GM23338 (cell line): Measurements from ENCODE around the gene RUSC1. TPM values are rescaled to one million over a fixed set of nuclear protein-coding genes. Genes with fewer than 3 reads are reported as not detected.

ENCODE experiments used
- ATAC-seq: fragments of 200-7000 bp; cut with Tn5 transposase; 3 replicates; pipeline ENCODE4 v1.9.1; 2020
- DNase-seq: peaks from one replicate; pipeline ENCODE4 v3.0.0-alpha.2; 2015; ENCODE audit warnings: low spot score
- H2AFZ ChIP-seq: fragments of 200-600 bp; sonication (generic); 2 replicates; pipeline ENCODE4 v1.8.0; 2016; ENCODE audit warnings: antibody characterized with exemption, mild to moderate bottlenecking, moderate library complexity
- H3F3A ChIP-seq: fragments of 200-600 bp; sonication (generic); replicated peaks from 2 replicates; pipeline ENCODE4 v1.8.0; 2017; ENCODE audit warnings: antibody characterized with exemption, mixed run types, low read depth
- H3K27ac ChIP-seq: fragments of 200-600 bp; sonication (generic); 2 replicates; pipeline ENCODE4 v1.6.1; 2016; ENCODE audit warnings: low read depth
- H3K27me3 ChIP-seq: fragments of 200-600 bp; sonication (generic); 2 replicates; pipeline ENCODE4 v1.8.0; 2016; ENCODE audit warnings: mild to moderate bottlenecking, mixed run types, moderate library complexity; ENCODE audit not compliant: insufficient read depth
- H3K36me3 ChIP-seq: fragments of 200-600 bp; sonication (generic); 2 replicates; pipeline ENCODE4 v1.8.0; 2016; ENCODE audit warnings: mild to moderate bottlenecking; ENCODE audit not compliant: insufficient read depth
- H3K4me1 ChIP-seq: fragments of 200-600 bp; sonication (generic); 2 replicates; pipeline ENCODE4 v1.8.0; 2016; ENCODE audit warnings: mild to moderate bottlenecking, moderate library complexity; ENCODE audit not compliant: insufficient read depth
- H3K4me2 ChIP-seq: fragments of 200-600 bp; sonication (generic); 2 replicates; pipeline ENCODE4 v1.7.1; 2017; ENCODE audit warnings: mixed run types
- H3K4me3 ChIP-seq: fragments of 200-600 bp; sonication (generic); 2 replicates; pipeline ENCODE4 v1.6.1; 2016; ENCODE audit warnings: mixed run types
- H3K79me2 ChIP-seq: fragments of 200-600 bp; sonication (generic); replicated peaks from 2 replicates; pipeline ENCODE4 v1.8.0; 2017; ENCODE audit warnings: mild to moderate bottlenecking; ENCODE audit not compliant: insufficient read depth
- H3K9me2 ChIP-seq: fragments of 200-600 bp; sonication (generic); 2 replicates; pipeline ENCODE4 v1.8.0; 2017; ENCODE audit not compliant: insufficient read depth
- H4K20me1 ChIP-seq: fragments of 200-600 bp; sonication (generic); replicated peaks from 2 replicates; pipeline ENCODE4 v1.8.0; 2017; ENCODE audit warnings: mild to moderate bottlenecking; ENCODE audit not compliant: insufficient read depth
- H3K27ac Mint-ChIP-seq: 2 replicates; pipeline ENCODE4 v1.8.0; 2020; ENCODE audit warnings: inconsistent platforms, mild to moderate bottlenecking, moderate library complexity, mixed read lengths
- H3K27me3 Mint-ChIP-seq: 3 replicates; pipeline ENCODE4 v1.8.0; 2022; ENCODE audit warnings: low read depth, mild to moderate bottlenecking, moderate library complexity, mixed read lengths, inconsistent platforms; ENCODE audit not compliant: insufficient read depth, poor library complexity
- H3K36me3 Mint-ChIP-seq: 3 replicates; pipeline ENCODE4 v1.8.0; 2021; ENCODE audit warnings: low read depth, mild to moderate bottlenecking, inconsistent platforms, moderate library complexity, mixed read lengths
- H3K4me1 Mint-ChIP-seq: 3 replicates; pipeline ENCODE4 v1.8.0; 2020; ENCODE audit warnings: mild to moderate bottlenecking, inconsistent platforms, mixed read lengths
- H3K4me3 Mint-ChIP-seq: 3 replicates; pipeline ENCODE4 v1.8.0; 2021; ENCODE audit warnings: moderate library complexity, mild to moderate bottlenecking, inconsistent platforms, mixed read lengths
- H3K9me3 Mint-ChIP-seq: 3 replicates; pipeline ENCODE4 v1.8.0; 2020; ENCODE audit warnings: moderate library complexity, mild to moderate bottlenecking, inconsistent platforms, mixed read lengths
- CREB1 ChIP-seq: fragments of 250-450 bp; sonication (Bioruptor Pico); IDR thresholded peaks from 2 replicates; pipeline ENCODE4 v1.5.0; 2020; ENCODE audit warnings: low read depth, mild to moderate bottlenecking, moderate library complexity
- CTCF ChIP-seq, 2 experiments: fragments of 200-600 bp in 1 of 2; sonication (generic) in 1 of 2; conservative IDR thresholded peaks; 2 replicates each; pipeline versions ENCODE4 v1.5.1 to v1.6.1; 2016 to 2017; ENCODE audit warnings: antibody characterized with exemption in 2 of 2, low read depth in 2 of 2, mild to moderate bottlenecking in 2 of 2, moderate library complexity in 1 of 2
- ETS1 ChIP-seq: IDR thresholded peaks from 2 replicates; pipeline ENCODE4 v1.6.1; 2016; ENCODE audit warnings: antibody characterized with exemption
- EZH2 ChIP-seq: fragments of 200-600 bp; sonication (generic); IDR thresholded peaks from one replicate; pipeline ENCODE4 v1.8.0; 2017; ENCODE audit warnings: antibody characterized with exemption, mild to moderate bottlenecking, low read depth; ENCODE audit not compliant: unreplicated experiment
- EZH2phosphoT487 ChIP-seq: fragments of 200-600 bp; sonication (generic); IDR thresholded peaks from one replicate; pipeline ENCODE4 v1.8.1; 2018; ENCODE audit warnings: antibody characterized with exemption; ENCODE audit not compliant: unreplicated experiment
- NANOG ChIP-seq: IDR thresholded peaks from 2 replicates; pipeline ENCODE4 v1.6.1; 2016; ENCODE audit warnings: antibody characterized with exemption, borderline replicate concordance
- REST ChIP-seq: IDR thresholded peaks from one replicate; pipeline ENCODE4 v1.6.1; 2018; ENCODE audit warnings: antibody characterized with exemption; ENCODE audit not compliant: unreplicated experiment
- STAT1 ChIP-seq: IDR thresholded peaks from one replicate; pipeline ENCODE4 v1.6.1; 2016; ENCODE audit warnings: antibody characterized with exemption; ENCODE audit not compliant: unreplicated experiment
- ZNF114 ChIP-seq: fragments of 250-450 bp; sonication (Bioruptor Pico); IDR thresholded peaks from 2 replicates; pipeline ENCODE4 v1.5.0; 2020; ENCODE audit warnings: mild to moderate bottlenecking, moderate library complexity
- polyA plus RNA-seq: library from polyadenylated mRNA; unstranded; fragments of >200 nt; fragmentation: Nextera tagmentation; extraction: Ambion mirVana; gene quantifications from 2 replicates; pipeline ENCODE4 v1.2.1, GENCODE V29; 2016
- total RNA-seq: library from RNA; depleted of rRNA; stranded (reverse); fragments of >200 nt; shearing (Covaris generic); gene quantifications from 2 replicates; pipeline ENCODE4 v1.2.3, GENCODE V29; 2014

The RUSC1 gene
- total and polyA plus RNA-seq, 2 experiments from 2014 or later, result 53.4 to 87.7 TPM

- H3K79me2 ChIP-seq, result no peaks in the 10 kb centered on the region
- no peak overlapping the region for H3K27ac ChIP-seq
- H4K20me1 ChIP-seq, result no peaks in the 10 kb centered on the region
- H3K36me3 Mint-ChIP-seq, result peaks cover 3% of the 10 kb centered on the region; the same call in 2 of the 3 replicates
- H3K9me2 ChIP-seq, result no peaks in the 10 kb centered on the region
- H3F3A ChIP-seq, result peaks cover 18% of the 10 kb centered on the region
- peak; percentile 77 for ATAC-seq
- H3K9me3 Mint-ChIP-seq, result peaks cover 4% of the 10 kb centered on the region; the same call in 1 of the 3 replicates
- H3K27ac Mint-ChIP-seq, result no peak overlapping the region
- DNase-seq, result peak; percentile 99
- peak overlapping the region; percentile 89 for H3K4me3 ChIP-seq
- H3K4me3 Mint-ChIP-seq, result peak overlapping the region; percentile 73
- peak overlapping the region; percentile 96 for H3K4me2 ChIP-seq
- H3K36me3 ChIP-seq, result no peaks in the 10 kb centered on the region
- TF ChIP-seq CREB1 (CRISPR knock-in tag) (no peak), CTCF (conservative IDR thresholded peaks at IDR 0.05; ENCODE audit: low read depth in 2 of 2) (peak; percentile 55 to 81), REST (peak; percentile 95)
- 0 out of 2 replicates have a peak overlapping the region, but pooled peaks have one; percentile 53 for H2AFZ ChIP-seq
- H3K27me3 ChIP-seq, result no peaks in the 10 kb centered on the region
- H3K4me1 Mint-ChIP-seq, result peaks cover 28% of the 10 kb centered on the region
- H3K27me3 Mint-ChIP-seq, result peaks cover 15% of the 10 kb centered on the region
- peaks cover 29% of the 10 kb centered on the region for H3K4me1 ChIP-seq
These were observed 42.6 kb upstream of the RUSC1 start for GRCh38 chr1:155277902-155278688.

- no peak for ATAC-seq
- Mint-ChIP-seq H3K36me3 (peaks cover 3% of the 10 kb centered on the region; the same call in 2 of the 3 replicates), H3K4me1 (peaks cover 26% of the 10 kb centered on the region), H3K9me3 (peaks cover 4% of the 10 kb centered on the region; the same call in 1 of the 3 replicates), H3K27ac (no peak overlapping the region; the same call in 1 of the 2 replicates), H3K4me3 (peak overlapping the region; percentile 73), H3K27me3 (peaks cover 15% of the 10 kb centered on the region)
- peak overlapping the region; percentile 61 for H3K4me2 ChIP-seq
- peak overlapping the region; percentile 89 for H3K4me3 ChIP-seq
- peaks cover 27% of the 10 kb centered on the region for H3K4me1 ChIP-seq
- no peak for DNase-seq
- no peaks in the 10 kb centered on the region for H4K20me1 ChIP-seq
- H3K36me3 ChIP-seq, result no peaks in the 10 kb centered on the region
- H3K9me2 ChIP-seq, result no peaks in the 10 kb centered on the region
- no peaks in the 10 kb centered on the region for H3K79me2 ChIP-seq
- no peak overlapping the region for H2AFZ ChIP-seq
- H3K27ac ChIP-seq, result 0 out of 2 replicates have a peak overlapping the region, but pooled peaks have one; percentile 17
- H3K27me3 ChIP-seq, result no peaks in the 10 kb centered on the region
- H3F3A ChIP-seq, result peaks cover 17% of the 10 kb centered on the region
- TF ChIP-seq NANOG (no peak), REST (no peak), CTCF (conservative IDR thresholded peaks at IDR 0.05; ENCODE audit: low read depth in 2 of 2) (no peak), ZNF114 (CRISPR knock-in tag) (no peak), CREB1 (CRISPR knock-in tag) (no peak), EZH2 (no peak), ETS1 (no peak), STAT1 (no peak), EZH2phosphoT487 (no peak)
These were observed 42.0 kb upstream of the RUSC1 start for GRCh38 chr1:155278689-155279160.
